DOHH2 (cell line): ENCODE data around the gene CDK19.

Experiments used
- H3F3A ChIP-seq: fragments of 200-600 bp; sonication (generic), shearing (Covaris generic); 2 replicates; pipeline ENCODE4 v1.6.0; 2016; ENCODE audit warnings: antibody characterized with exemption, mild to moderate bottlenecking; ENCODE audit not compliant: control insufficient read depth, insufficient read depth
- H3K27ac ChIP-seq: fragments of 200-600 bp; sonication (generic); 2 replicates; pipeline ENCODE4 v1.5.1; 2014; ENCODE audit warnings: low read depth, mild to moderate bottlenecking, low read length, moderate library complexity
- H3K27me3 ChIP-seq: fragments of 200-600 bp; sonication (generic); 2 replicates; pipeline ENCODE4 v1.6.1; 2014; ENCODE audit warnings: mild to moderate bottlenecking, low read length, mixed read lengths; ENCODE audit not compliant: control insufficient read depth
- H3K36me3 ChIP-seq: fragments of 200-600 bp; sonication (generic); 2 replicates; pipeline ENCODE4 v1.6.1; 2014; ENCODE audit warnings: mild to moderate bottlenecking, low read length, moderate library complexity, mixed read lengths; ENCODE audit not compliant: control insufficient read depth
- H3K4me1 ChIP-seq: fragments of 200-600 bp; sonication (generic); 2 replicates; pipeline ENCODE4 v1.6.1; 2014; ENCODE audit warnings: mild to moderate bottlenecking, low read length, mixed read lengths; ENCODE audit not compliant: control insufficient read depth
- H3K4me2 ChIP-seq: fragments of 200-600 bp; sonication (generic); 2 replicates; pipeline ENCODE4 v1.6.0; 2014; ENCODE audit warnings: mild to moderate bottlenecking, low read length, moderate library complexity
- H3K4me3 ChIP-seq: fragments of 200-600 bp; sonication (generic); 2 replicates; pipeline ENCODE4 v1.5.1; 2014; ENCODE audit warnings: mild to moderate bottlenecking, low read length, mixed read lengths
- H3K79me2 ChIP-seq: fragments of 200-600 bp; sonication (generic); 2 replicates; pipeline ENCODE4 v1.6.1; 2014; ENCODE audit warnings: mild to moderate bottlenecking, low read length, mixed read lengths; ENCODE audit not compliant: control insufficient read depth
- H3K9me2 ChIP-seq: fragments of 200-600 bp; sonication (generic); replicated peaks from 2 replicates; pipeline ENCODE4 v1.6.1; 2014; ENCODE audit warnings: mild to moderate bottlenecking, low read length, mixed read lengths; ENCODE audit not compliant: control insufficient read depth
- H3K9me3 ChIP-seq: fragments of 200-600 bp; sonication (generic); 2 replicates; pipeline ENCODE4 v1.6.1; 2014; ENCODE audit warnings: antibody characterized with exemption, low read length, mixed read lengths; ENCODE audit not compliant: control insufficient read depth, insufficient read depth
- H4K20me1 ChIP-seq: fragments of 200-600 bp; sonication (generic); 2 replicates; pipeline ENCODE4 v1.6.0; 2014; ENCODE audit warnings: low read depth, mild to moderate bottlenecking, antibody characterized with exemption, low read length, moderate library complexity; ENCODE audit not compliant: control insufficient read depth, insufficient read depth
- EZH2phosphoT487 ChIP-seq: fragments of 200-600 bp; sonication (generic); IDR thresholded peaks from 2 replicates; pipeline ENCODE4 v1.6.1; 2017; ENCODE audit warnings: borderline replicate concordance, mild to moderate bottlenecking, antibody characterized with exemption, low read length, moderate library complexity, mixed read lengths
- TF ChIP-seq, protein P1 (sequence below): fragments of 200-600 bp; sonication (generic); IDR thresholded peaks from one replicate; pipeline ENCODE4 v1.5.1; 2014; ENCODE audit warnings: antibody characterized with exemption, mild to moderate bottlenecking, low read depth, low read length; ENCODE audit not compliant: poor library complexity, severe bottlenecking

CDK19 gene

DNA sequence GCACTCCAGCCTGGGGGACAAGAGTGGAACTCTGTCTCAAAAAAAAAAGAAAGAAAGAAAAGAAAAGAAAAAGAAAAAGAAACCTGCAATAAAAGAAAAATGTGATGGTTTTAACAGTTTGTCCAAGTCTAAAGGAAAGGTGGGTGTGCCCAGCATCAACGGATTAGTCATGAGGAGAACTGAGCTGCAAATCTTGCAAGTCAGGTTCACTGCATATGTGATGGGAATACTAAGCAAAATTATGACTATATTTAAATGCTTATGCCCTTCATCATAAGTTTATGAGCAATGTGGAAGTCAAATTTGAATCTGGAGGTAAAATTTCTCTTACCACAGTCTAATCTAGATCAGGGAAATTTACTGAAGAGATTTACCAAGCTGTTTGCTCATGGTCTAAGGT is 13.1 kb upstream of the CDK19 start:
- no peaks in the 10 kb centered on the region for H3F3A ChIP-seq
- no peaks in the 10 kb centered on the region for H3K9me2 ChIP-seq
- H3K36me3 ChIP-seq = no peaks in the 10 kb centered on the region
- no peaks in the 10 kb centered on the region for H4K20me1 ChIP-seq
- no peak overlapping the region for H3K27ac ChIP-seq
- no peak overlapping the region for H3K4me3 ChIP-seq
- no peak overlapping the region for H3K4me2 ChIP-seq
- H3K4me1 ChIP-seq = peaks cover 4% of the 10 kb centered on the region; the same call in 1 of the 2 replicates
- H3K79me2 ChIP-seq = no peaks in the 10 kb centered on the region
- H3K27me3 ChIP-seq = no peaks in the 10 kb centered on the region; the same call in 1 of the 2 replicates
- H3K9me3 ChIP-seq = no peaks in the 10 kb centered on the region
- TF ChIP-seq, protein P1, sequence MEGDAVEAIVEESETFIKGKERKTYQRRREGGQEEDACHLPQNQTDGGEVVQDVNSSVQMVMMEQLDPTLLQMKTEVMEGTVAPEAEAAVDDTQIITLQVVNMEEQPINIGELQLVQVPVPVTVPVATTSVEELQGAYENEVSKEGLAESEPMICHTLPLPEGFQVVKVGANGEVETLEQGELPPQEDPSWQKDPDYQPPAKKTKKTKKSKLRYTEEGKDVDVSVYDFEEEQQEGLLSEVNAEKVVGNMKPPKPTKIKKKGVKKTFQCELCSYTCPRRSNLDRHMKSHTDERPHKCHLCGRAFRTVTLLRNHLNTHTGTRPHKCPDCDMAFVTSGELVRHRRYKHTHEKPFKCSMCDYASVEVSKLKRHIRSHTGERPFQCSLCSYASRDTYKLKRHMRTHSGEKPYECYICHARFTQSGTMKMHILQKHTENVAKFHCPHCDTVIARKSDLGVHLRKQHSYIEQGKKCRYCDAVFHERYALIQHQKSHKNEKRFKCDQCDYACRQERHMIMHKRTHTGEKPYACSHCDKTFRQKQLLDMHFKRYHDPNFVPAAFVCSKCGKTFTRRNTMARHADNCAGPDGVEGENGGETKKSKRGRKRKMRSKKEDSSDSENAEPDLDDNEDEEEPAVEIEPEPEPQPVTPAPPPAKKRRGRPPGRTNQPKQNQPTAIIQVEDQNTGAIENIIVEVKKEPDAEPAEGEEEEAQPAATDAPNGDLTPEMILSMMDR = no peak
- no peak for TF ChIP-seq EZH2phosphoT487

GRCh38 chr6:110826236-110827129 is 11.2 kb upstream of the CDK19 start:
- no peaks in the 10 kb centered on the region for H3K36me3 ChIP-seq
- no peaks in the 10 kb centered on the region; the same call in 1 of the 2 replicates for H3K27me3 ChIP-seq
- TF ChIP-seq, protein P1 = no peak
- TF ChIP-seq EZH2phosphoT487 = no peak
- no peak overlapping the region for H3K27ac ChIP-seq
- no peaks in the 10 kb centered on the region for H4K20me1 ChIP-seq
- H3K9me3 ChIP-seq = no peaks in the 10 kb centered on the region
- no peaks in the 10 kb centered on the region for H3K79me2 ChIP-seq
- H3K4me1 ChIP-seq = peaks cover 4% of the 10 kb centered on the region; the same call in 1 of the 2 replicates
- H3K4me3 ChIP-seq = no peak overlapping the region
- no peak overlapping the region for H3K4me2 ChIP-seq
- no peaks in the 10 kb centered on the region for H3K9me2 ChIP-seq
- H3F3A ChIP-seq = no peaks in the 10 kb centered on the region

- no peaks in the 10 kb centered on the region for H3F3A ChIP-seq
- H3K9me3 ChIP-seq = no peaks in the 10 kb centered on the region
- no peak overlapping the region for H3K4me2 ChIP-seq
- no peaks in the 10 kb centered on the region for H3K9me2 ChIP-seq
- no peaks in the 10 kb centered on the region for H3K36me3 ChIP-seq
- no peak for TF ChIP-seq EZH2phosphoT487
- TF ChIP-seq, protein P1 = no peak
- peaks cover 4% of the 10 kb centered on the region; the same call in 1 of the 2 replicates for H3K4me1 ChIP-seq
- no peaks in the 10 kb centered on the region; the same call in 1 of the 2 replicates for H3K27me3 ChIP-seq
- H3K27ac ChIP-seq = no peak overlapping the region
- H3K4me3 ChIP-seq = no peak overlapping the region
- no peaks in the 10 kb centered on the region for H3K79me2 ChIP-seq
- no peaks in the 10 kb centered on the region for H4K20me1 ChIP-seq
Observed at GRCh38 chr6:110823146-110823545, 7.9 kb upstream of the CDK19 start.
